HepG2 (cell line): ENCODE results near the gene SPINDOC. TPM values are rescaled to one million over a fixed set of nuclear protein-coding genes. Genes with fewer than 3 reads are reported as not detected.

ENCODE experiments used
- AFF4 ChIP-seq: sonication (generic); formaldehyde crosslinking; IDR thresholded peaks from 2 replicates; pipeline ENCODE4 v1.4.0; 2020; ENCODE audit warnings: missing genetic modification reagents
- ATM ChIP-seq: fragments of 450-650 bp; IDR thresholded peaks from 2 replicates; pipeline ENCODE4 v1.7.1; 2017; ENCODE audit warnings: mild to moderate bottlenecking, borderline replicate concordance
- BORCS8-MEF2B ChIP-seq: sonication (generic); formaldehyde crosslinking; IDR thresholded peaks from 2 replicates; pipeline ENCODE4 v1.8.0; 2022; ENCODE audit warnings: mild to moderate bottlenecking, missing genetic modification reagents
- ERF ChIP-seq: IDR thresholded peaks from 2 replicates; pipeline ENCODE4 v1.6.1; 2018; ENCODE audit warnings: missing biosample characterization, missing genetic modification reagents
- HNRNPH1 ChIP-seq: fragments of 200-400 bp; formaldehyde crosslinking; optimal IDR thresholded peaks from 2 replicates; pipeline ENCODE3; 2017; ENCODE audit warnings: mild to moderate bottlenecking, low read depth, low read length
- KDM1A ChIP-seq: IDR thresholded peaks from 2 replicates; pipeline ENCODE4 v1.6.1; 2016; ENCODE audit warnings: missing compliant biosample characterization
- MEF2D ChIP-seq: sonication (generic); formaldehyde crosslinking; IDR thresholded peaks from 2 replicates; pipeline ENCODE4 v1.5.1; 2020; ENCODE audit warnings: mild to moderate bottlenecking, missing genetic modification reagents
- MTA3 ChIP-seq: sonication (generic); formaldehyde crosslinking; IDR thresholded peaks from 2 replicates; pipeline ENCODE4 v1.4.0; 2020; ENCODE audit warnings: missing genetic modification reagents
- MYC ChIP-seq: sonication (generic); formaldehyde crosslinking; IDR thresholded peaks from 2 replicates; pipeline ENCODE4 v1.9.0; 2021; ENCODE audit warnings: missing genetic modification reagents, borderline replicate concordance
- NFATC3 ChIP-seq: sonication (generic); formaldehyde crosslinking; IDR thresholded peaks from 2 replicates; pipeline ENCODE4 v1.5.1; 2020; ENCODE audit warnings: mild to moderate bottlenecking, missing genetic modification reagents
- NFKBIZ ChIP-seq: IDR thresholded peaks from 2 replicates; pipeline ENCODE4 v1.6.1; 2018; ENCODE audit warnings: missing genetic modification reagents, missing compliant biosample characterization
- NR2F1 ChIP-seq, 2 experiments: fragments of 450-650 bp in 1 of 2; formaldehyde crosslinking in 1 of 2; IDR thresholded peaks; 2 replicates each; pipeline versions ENCODE4 v1.5.0 to v1.6.1; 2016 to 2020; ENCODE audit warnings: mild to moderate bottlenecking in 1 of 2, missing compliant biosample characterization in 1 of 2, missing genetic modification reagents in 1 of 2, moderate library complexity in 1 of 2
- PHF8 ChIP-seq: sonication (generic); formaldehyde crosslinking; IDR thresholded peaks from 2 replicates; pipeline ENCODE4 v1.5.0; 2020; ENCODE audit warnings: missing genetic modification reagents
- POLR2G ChIP-seq: fragments of 200-400 bp; formaldehyde crosslinking; IDR thresholded peaks from 2 replicates; pipeline ENCODE4 v1.6.1; 2018; ENCODE audit warnings: mild to moderate bottlenecking, low read depth, low read length, moderate library complexity
- PTBP1 ChIP-seq: fragments of 200-400 bp; formaldehyde crosslinking; IDR thresholded peaks from 2 replicates; pipeline ENCODE4 v1.6.1; 2018; ENCODE audit warnings: low read length, low read depth; ENCODE audit not compliant: poor library complexity, severe bottlenecking
- SOX6 ChIP-seq, 2 experiments: fragments of 450-650 bp in 1 of 2; sonication (generic) in 1 of 2; formaldehyde crosslinking in 1 of 2; IDR thresholded peaks; 2 replicates each; pipeline versions ENCODE4 v1.4.0 to v1.6.1; 2017 to 2020; ENCODE audit warnings: antibody characterized with exemption in 1 of 2, mild to moderate bottlenecking in 1 of 2, missing genetic modification reagents in 1 of 2
- TBL1XR1 ChIP-seq: fragments of 150-350 bp; IDR thresholded peaks from 2 replicates; pipeline ENCODE4 v1.6.1; 2014; ENCODE audit warnings: borderline replicate concordance, low read length; ENCODE audit not compliant: partially characterized antibody
- TIGD3 ChIP-seq: sonication (generic); formaldehyde crosslinking; IDR thresholded peaks from 2 replicates; pipeline ENCODE4 v1.5.1; 2020; ENCODE audit warnings: mild to moderate bottlenecking, missing genetic modification reagents, borderline replicate concordance
- ZBTB39 ChIP-seq: sonication (generic); formaldehyde crosslinking; IDR thresholded peaks from 2 replicates; pipeline ENCODE4 v1.5.0; 2020; ENCODE audit warnings: missing genetic modification reagents
- ZNF460 ChIP-seq: sonication (generic); formaldehyde crosslinking; IDR thresholded peaks from 2 replicates; pipeline ENCODE4 v1.5.1; 2020; ENCODE audit warnings: missing genetic modification reagents, mild to moderate bottlenecking, borderline replicate concordance
- ZNF605 ChIP-seq: sonication (generic); formaldehyde crosslinking; IDR thresholded peaks from 2 replicates; pipeline ENCODE4 v1.8.0; 2022; ENCODE audit warnings: mild to moderate bottlenecking, missing genetic modification reagents
- ZNF766 ChIP-seq: sonication (generic); formaldehyde crosslinking; IDR thresholded peaks from 2 replicates; pipeline ENCODE4 v1.5.0; 2020; ENCODE audit warnings: missing genetic modification reagents, borderline replicate concordance
- ZNF879 ChIP-seq: sonication (generic); formaldehyde crosslinking; IDR thresholded peaks from 2 replicates; pipeline ENCODE4 v1.8.1; 2023; ENCODE audit warnings: missing genetic modification reagents
- polyA plus RNA-seq, 8 experiments: library from polyadenylated mRNA; depleted of rRNA in 3 of 8; stranded (reverse) in 7 of 8; unstranded in 1 of 8; fragments of >200 nt; fragmentation: Illumina TruSeq in 4 of 8; extraction: Trizol in 4 of 8; gene quantifications; 2 replicates each; pipeline versions ENCODE4 v1.2.1 to v1.2.3, GENCODE V29; 2011 to 2016; ENCODE audit warnings: low read depth in 4 of 8, missing spikeins in 1 of 8, mixed read lengths in 1 of 8; ENCODE audit not compliant: insufficient read depth in 1 of 8
- total RNA-seq, 5 experiments: library from RNA; depleted of rRNA; stranded (reverse); fragments of >200 nt; fragmentation: Illumina TruSeq; extraction: Trizol; gene quantifications; 2 replicates each; pipeline ENCODE4 v1.2.3, GENCODE V29; 2016; ENCODE audit warnings: low read depth in 1 of 5

The SPINDOC gene
- total and polyA plus RNA-seq, 2 of the 13 experiments (the other 11 are each of a cell fraction or from before 2014, with no cell fraction given): 21.4 to 29.9 TPM

DNA sequence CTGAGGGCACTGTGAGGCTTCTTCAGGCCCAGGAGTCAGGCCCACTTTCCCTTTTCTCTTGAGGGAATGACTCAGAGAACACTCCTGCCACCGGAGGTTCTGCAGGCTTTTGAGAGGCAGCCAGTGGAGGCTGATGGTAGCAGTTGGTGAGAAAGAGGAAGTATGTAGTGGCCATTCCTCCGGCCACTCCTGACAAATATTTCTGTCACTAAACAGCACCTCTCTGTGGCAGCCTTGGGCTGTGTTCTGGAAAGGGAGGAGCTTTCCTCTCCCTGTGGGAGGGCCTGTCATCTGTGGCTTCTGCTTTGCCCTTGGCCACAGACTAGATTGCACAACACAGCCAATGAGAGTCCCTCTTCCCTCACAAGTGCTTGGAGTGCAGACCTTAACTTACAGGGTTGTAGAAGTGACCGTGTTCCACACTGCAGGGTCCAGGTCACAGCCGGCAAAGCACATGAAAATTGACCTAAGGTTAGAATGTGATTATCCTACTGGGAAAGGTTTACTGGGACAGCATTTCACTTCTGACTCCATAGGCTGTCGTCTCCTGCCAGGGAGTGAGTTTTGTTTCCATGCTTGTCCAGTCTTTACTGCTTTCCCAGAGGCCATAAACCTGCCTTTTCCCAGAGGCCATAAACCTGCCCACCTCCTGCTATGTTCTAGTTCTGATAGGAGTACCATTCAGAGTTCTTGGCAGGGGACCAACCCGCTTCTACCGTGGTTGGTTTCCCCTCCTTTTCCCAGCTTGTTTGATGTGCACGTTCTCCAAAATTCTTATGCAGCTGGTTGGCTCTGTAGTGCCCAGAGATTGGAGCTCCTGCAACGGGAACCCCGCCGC, 58.9 kb downstream of the SPINDOC start (continued):
- TF ChIP-seq TIGD3: no peak
- no peak for TF ChIP-seq POLR2G
- no peak for TF ChIP-seq AFF4
- peak; percentile 75; the same call in 1 of the 2 replicates for TF ChIP-seq BORCS8-MEF2B
- no peak for TF ChIP-seq MTA3 (CRISPR knock-in tag)
- TF ChIP-seq ATM: no peak
- no peak for TF ChIP-seq NFATC3 (CRISPR knock-in tag)
- peak; percentile 27; the same call in 1 of the 2 replicates for TF ChIP-seq PHF8 (CRISPR knock-in tag)
- no peak for TF ChIP-seq HNRNPH1
- TF ChIP-seq NR2F1 (CRISPR knock-in tag; IDR thresholded peaks at IDR 0.05): peak; percentile 49 to 55; a peak in 3 of 4 replicates
- TF ChIP-seq SOX6 (IDR thresholded peaks at IDR 0.05): no peak
- peak; percentile 79 for TF ChIP-seq SOX6 (CRISPR knock-in tag; IDR thresholded peaks at IDR 0.05)
- 0 out of 2 replicates have a peak, but pooled peaks have one; percentile 44 for TF ChIP-seq ZNF605
- no peak for TF ChIP-seq TBL1XR1
- no peak for TF ChIP-seq ZBTB39 (CRISPR knock-in tag)
- TF ChIP-seq ZNF766 (CRISPR knock-in tag): no peak
- TF ChIP-seq KDM1A (CRISPR knock-in tag): no peak
- no peak for TF ChIP-seq MEF2D (CRISPR knock-in tag)
- TF ChIP-seq ZNF879 (CRISPR knock-in tag): no peak
- peak; percentile 82 for TF ChIP-seq ERF (CRISPR knock-in tag)
- TF ChIP-seq NFKBIZ (CRISPR knock-in tag): peak; percentile 26; the same call in 1 of the 2 replicates
- TF ChIP-seq MYC: peak; percentile 64; the same call in 1 of the 2 replicates
- TF ChIP-seq ZNF460 (CRISPR knock-in tag): no peak
- TF ChIP-seq PTBP1: no peak
